GM19025 (cell line): ENCODE results near the gene HPCAL1.

Experiments used
- ATAC-seq: cut with Tn5 transposase; IDR thresholded peaks from one replicate; pipeline ENCODE4 v1.9.1; 2021; ENCODE audit warnings: mild to moderate bottlenecking, low read depth, moderate library complexity; ENCODE audit not compliant: unreplicated experiment

HPCAL1 gene

DNA sequence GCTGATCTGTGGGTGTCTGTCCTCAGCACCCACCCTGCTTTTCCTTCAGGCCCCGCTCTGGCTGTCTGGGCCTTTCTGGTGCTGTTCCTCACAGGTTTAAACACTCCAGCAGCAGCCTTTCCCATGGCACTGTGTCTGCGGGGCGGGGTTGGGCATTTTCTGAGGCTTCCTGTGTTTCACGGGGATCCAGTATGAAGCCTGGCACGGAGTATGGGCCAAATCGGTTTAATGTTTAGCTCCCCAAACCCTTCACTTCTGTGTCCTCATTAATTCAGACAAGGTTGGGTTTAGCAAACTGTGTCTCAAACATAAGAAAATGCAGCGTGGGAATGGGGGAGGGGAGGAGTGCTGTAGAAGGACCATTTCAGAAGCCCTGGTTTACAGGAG, 44.9 kb downstream of the HPCAL1 start:
- ATAC-seq = no peak

GRCh38 chr2:10348891-10349290, 46.2 kb downstream of the HPCAL1 start:
- no peak for ATAC-seq

DNA sequence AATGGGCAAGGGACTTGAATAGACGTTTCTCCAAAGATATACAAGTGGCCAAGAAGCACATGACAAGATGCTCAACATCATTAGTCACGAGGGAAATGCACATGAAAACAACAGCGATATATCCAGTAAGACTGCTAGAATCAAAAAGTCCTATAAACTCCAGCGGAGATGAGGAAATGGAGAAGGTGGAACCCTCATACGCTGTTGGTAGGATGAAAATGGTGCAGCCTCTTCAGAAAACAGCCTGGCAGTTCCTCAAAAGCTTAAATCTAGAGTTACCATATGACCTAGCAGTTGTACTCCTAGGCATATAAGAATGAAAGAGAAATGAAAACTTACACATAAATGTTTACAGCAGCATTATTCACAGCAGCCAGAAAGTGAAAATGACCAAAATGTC, 48.1 kb downstream of the HPCAL1 start:
- ATAC-seq = no peak

- no peak for ATAC-seq
Observed at GRCh38 chr2:10352361-10352760, 49.7 kb downstream of the HPCAL1 start.

DNA sequence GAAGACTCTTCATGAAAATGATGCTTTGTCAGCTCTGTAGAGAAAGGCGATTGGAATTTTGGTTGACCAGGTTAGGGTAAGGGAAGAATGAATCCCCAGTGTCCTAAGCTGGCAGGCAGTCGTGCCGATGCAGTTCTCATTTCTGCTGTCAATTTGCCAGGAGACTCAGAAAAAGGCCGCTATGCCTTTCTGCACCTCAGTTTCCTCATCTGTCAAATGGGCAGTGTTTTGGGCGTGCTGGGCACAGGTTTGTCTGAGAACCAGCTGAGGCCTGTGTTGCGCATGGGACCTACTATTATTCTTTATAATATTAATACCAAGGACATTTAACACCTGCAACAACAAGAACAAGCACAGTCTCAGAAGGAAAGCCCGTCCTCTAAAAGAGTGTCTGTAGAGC, 50.3 kb downstream of the HPCAL1 start:
- no peak for ATAC-seq

- ATAC-seq = no peak
Observed at GRCh38 chr2:10353931-10354330, 51.2 kb downstream of the HPCAL1 start.

- no peak for ATAC-seq
Observed at GRCh38 chr2:10354399-10354798, 51.7 kb downstream of the HPCAL1 start.

DNA sequence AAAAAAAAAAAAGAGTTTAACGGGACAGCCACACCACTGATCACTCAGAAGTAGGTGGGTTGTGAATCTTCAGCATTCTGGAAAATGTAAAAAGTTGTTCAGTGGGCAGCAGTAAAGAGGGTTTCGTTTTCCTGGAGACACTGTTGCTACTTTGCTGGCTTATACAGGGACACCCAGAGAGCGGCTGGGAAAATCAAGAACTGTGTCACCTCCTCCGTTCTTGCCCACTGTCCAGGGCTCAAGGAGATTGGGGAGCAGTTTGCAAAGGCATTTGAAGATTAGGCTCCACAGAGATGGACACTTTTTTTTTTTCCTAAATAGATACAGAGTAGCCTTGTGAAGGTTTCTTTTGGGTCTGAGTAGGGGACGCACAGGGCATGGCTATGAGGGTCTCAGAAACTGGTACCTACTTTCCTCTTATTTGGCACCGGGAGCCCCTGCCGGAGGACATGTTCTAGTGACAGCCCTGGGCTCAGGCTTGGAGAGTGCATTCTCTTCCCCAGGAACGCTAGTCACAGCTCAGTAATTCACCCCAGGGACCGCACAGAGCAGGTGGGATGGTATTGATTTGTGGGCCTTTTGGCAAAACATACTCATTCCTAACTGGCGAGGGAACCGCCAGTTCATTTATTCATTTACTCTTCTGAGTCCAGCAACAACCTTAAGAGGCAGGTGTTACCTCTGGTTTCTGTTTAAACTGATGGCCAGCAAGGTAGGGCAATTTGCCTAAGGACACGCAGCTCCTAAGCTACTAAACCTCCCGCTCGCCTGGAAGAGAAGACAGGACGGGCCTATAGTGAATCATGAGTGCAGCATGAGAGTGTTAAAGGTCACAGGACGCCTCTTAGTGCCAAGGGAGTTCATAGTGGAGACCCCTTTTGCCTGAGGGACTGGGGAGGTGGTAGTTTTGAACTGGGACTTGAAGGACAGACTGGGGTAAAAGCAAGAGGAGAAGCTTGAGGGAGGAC, 53.1 kb downstream of the HPCAL1 start:
- ATAC-seq = no peak

DNA sequence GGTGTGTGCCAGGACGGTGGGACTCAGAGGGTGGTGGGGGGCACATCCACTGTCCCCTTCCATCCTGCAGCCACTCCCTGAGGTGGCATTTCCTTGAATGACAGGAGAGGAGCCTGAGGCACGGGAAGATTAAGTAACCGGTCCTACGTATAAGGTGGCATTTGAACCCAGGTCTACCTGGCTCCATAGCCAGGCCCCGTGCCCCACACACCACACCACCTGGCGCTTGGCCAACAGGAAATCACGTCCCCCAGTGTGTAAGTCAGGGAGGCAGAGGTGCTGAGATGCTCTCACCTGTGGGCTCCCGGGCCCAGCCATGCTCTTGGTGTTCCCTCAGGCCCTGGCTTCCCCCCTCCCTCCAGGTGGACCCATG, 53.7 kb downstream of the HPCAL1 start:
- ATAC-seq = no peak

DNA sequence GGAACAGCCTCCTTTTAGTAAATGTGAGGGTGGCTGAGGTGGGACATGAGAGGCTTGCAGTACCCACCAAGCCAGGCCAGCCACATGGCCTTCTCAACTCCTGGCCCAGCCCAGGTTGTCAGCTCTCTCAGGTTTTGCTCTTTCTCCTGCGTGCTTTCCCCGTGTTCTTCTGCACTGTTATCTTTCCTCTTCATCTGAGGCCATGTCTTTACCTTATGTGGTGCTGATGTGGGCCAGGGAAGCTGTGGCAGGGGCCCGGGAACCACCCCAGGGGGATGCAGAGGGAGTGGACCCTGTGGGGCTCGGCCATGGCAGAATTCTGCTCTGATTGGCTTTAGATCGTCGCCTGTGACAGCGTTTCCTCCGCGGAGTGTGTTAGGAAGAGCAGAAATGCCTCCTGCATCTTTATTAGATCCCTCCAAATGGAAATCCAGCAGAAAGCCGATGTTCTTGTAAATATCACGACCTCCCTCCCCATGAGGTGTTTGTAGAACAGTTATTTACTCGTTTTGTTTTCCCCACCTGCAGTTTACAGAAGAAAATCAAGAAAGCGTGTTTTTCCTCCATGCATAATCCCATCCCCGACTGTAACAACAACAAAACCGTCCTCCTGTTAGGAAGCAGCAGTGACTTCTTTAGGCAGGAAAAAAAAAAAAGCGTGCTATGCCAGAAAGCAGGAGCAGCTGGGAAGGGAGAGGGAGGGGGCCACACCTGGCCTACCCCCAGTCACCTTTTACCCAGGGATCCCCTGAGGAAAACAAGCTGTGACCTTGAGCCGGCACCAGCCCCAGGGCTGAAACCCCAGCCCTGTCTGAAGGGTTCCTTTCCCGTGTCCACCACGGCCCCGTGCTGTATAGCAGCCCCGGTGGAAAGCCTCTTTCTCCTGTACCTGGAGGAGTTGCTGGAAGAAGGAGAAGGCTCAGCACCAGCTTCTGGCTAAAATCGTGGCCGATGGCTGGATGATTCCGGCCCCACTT, 54.8 kb downstream of the HPCAL1 start:
- ATAC-seq = no peak

GRCh38 chr2:10359246-10359645, 56.5 kb downstream of the HPCAL1 start:
- ATAC-seq = no peak

GRCh38 chr2:10359731-10360329, 57.1 kb downstream of the HPCAL1 start:
- no peak for ATAC-seq

GRCh38 chr2:10360460-10360849, 57.8 kb downstream of the HPCAL1 start:
- no peak for ATAC-seq

GRCh38 chr2:10360850-10361588, 58.3 kb downstream of the HPCAL1 start:
- ATAC-seq = no peak

DNA sequence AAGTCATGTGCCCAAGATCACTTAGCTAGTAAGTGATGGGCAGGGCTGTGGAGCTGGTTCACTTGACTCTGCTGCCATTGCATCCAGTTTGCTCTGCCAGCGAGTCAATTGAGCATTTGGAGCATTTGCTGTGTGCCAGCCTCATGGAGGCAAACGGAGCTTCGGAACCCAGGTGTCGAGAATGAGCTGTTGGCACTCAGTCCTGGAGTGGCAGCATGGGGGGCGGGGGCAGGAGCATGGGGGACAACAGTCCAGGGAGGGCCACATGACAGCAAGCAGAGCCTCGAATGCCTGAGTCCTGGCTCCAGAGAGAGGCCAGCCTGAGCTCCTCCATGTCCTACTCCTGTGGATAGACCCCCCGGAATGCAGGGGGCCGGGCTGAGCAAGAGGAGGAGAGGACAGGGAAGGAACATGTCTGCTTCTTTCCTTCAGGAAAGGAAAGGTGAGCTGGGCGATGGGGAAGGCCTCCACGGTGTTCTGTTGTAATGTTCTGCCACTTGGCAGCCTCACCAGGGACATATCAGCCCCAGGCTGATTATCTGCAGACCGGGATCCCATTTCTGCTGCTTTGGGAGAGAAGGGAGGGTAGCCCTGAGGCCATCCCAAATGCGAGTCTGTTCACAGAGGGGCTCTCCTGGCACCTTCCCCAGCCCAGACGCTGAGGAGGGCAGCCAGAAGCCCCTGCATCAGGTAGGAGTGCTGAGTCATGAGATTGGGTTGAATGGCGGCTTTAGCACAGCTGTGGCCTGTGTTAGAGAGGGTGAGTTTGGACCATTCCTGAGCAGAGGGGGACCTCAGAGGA, 59.6 kb downstream of the HPCAL1 start:
- no peak for ATAC-seq

- no peak for ATAC-seq
Observed at GRCh38 chr2:10362898-10363454, 60.3 kb downstream of the HPCAL1 start.

DNA sequence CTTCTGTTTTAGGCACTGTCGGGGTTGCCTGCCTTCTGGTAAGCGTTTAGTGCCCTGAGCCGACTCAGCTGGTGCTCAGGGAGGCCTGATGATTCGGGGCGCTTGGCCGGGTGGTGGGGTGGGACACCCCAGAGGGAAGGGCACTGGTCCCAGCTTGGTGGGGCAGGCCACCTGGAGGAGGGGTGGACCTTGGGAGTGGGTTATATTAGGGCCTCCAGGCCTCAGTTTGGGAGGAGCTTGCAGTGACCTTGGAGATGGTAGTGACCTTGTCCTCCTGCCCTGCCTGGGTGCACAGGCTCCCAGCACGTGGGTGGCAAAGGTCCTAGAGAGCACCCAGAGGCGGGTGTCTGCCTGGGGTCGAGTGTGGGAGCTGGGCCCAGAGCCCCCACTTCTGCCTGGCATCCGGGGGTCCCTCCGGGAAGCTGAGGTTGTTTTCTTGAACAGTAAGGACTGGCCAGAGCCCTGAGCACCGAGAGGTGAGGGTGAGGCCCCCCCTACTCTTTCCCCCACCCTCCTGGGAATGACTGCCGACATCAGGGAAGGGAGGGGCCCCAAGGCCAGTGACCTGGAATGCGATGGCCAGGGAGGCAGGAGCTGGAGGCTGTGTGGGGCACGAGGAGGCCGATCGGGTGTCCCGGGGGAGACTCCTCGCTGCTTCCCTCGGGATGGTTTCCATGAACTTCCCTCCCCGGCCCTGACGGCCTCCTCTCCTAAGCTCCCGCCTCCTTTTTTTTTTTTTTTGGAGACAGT, 61.3 kb downstream of the HPCAL1 start:
- ATAC-seq = no peak

- no peak for ATAC-seq
Observed at GRCh38 chr2:10365412-10365811, 62.7 kb downstream of the HPCAL1 start.
